Erythroblast (primary cell): ENCODE measurements around the gene UCK2.

ENCODE experiments used
- GATA1 ChIP-seq: IDR thresholded peaks from 2 replicates; pipeline ENCODE4 v1.6.1; 2011; ENCODE audit warnings: low read depth, mild to moderate bottlenecking, control low read depth, low read length, moderate library complexity
- POLR2A ChIP-seq: IDR thresholded peaks from 2 replicates; pipeline ENCODE4 v1.6.1; 2011; ENCODE audit warnings: mild to moderate bottlenecking, low read length

DNA sequence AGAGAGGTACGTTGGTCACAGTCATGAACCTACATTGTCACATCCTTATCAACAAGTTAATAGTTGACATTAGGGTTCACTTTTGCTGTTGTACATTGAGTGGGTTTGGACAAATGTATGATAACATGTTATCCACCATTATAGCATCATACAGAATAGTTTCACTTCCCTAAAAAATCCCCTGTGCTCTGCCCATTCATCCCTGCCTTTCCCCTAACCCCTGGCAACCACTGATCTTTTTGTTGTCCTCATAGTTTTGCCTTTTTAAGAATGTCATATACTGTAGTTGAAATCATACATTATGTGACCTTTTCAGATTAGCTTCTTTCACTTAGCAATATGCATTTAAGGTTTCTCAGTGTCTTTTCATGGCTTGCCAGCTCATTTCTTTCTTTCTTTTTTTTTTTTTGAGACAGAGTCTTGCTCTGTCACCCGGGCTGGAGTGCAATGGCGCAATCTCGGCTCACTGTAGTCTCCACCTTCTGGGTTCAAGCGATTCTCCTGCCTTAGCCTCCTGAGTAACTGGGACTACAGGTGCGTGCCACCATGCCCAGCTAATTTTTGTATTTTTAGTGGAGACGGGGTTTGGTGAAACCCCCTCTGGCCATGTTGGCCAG is 50.6 kb downstream of the UCK2 start:
- TF ChIP-seq POLR2A (no peak), GATA1 (no peak)
